Body of pancreas (tissue), 4 donors: ENCODE data around the gene ATXN10. TPM values are rescaled to one million over a fixed set of nuclear protein-coding genes. Genes with fewer than 3 reads are reported as not detected.
"Not testable (repeated sequence)": the region's sequence is repeated elsewhere in the genome, so short reads cannot be mapped to it uniquely, and the experiment has no call there.

Experiments used
- ATAC-seq: fragments of 150-250 bp; one replicate; pipeline ENCODE4 v1.9.1; 2016
- DNase-seq, 4 donors: peaks; one replicate each; pipeline ENCODE4 v3.0.0-alpha.2; 2019
- H3K27ac ChIP-seq, 4 donors: fragments of 200-600 bp; sonication (generic); 1 replicate in 3 of 4; 2 replicates in 1 of 4; pipeline versions ENCODE4 v1.5.1 to v1.6.1; 2016 to 2019; ENCODE audit warnings: mild to moderate bottlenecking in 1 of 4, mixed read lengths in 1 of 4, moderate library complexity in 1 of 4
- H3K27me3 ChIP-seq, 2 donors: fragments of 200-600 bp; sonication (generic); one replicate each; pipeline ENCODE4 v1.6.0; 2016; ENCODE audit warnings: mild to moderate bottlenecking in 1 of 2
- H3K36me3 ChIP-seq, 2 donors: fragments of 200-600 bp; sonication (generic); replicated peaks in 1 of 2; 2 replicates each; pipeline ENCODE4 v1.5.1; 2016; ENCODE audit warnings: low read depth in 2 of 2; ENCODE audit not compliant: insufficient read depth in 1 of 2
- H3K4me1 ChIP-seq: fragments of 200-600 bp; sonication (generic); one replicate; pipeline ENCODE4 v1.6.0; 2016
- H3K4me3 ChIP-seq, 2 donors: fragments of 200-600 bp; sonication (generic); 1 replicate in 1 of 2; 2 replicates in 1 of 2; pipeline ENCODE4 v1.5.1; 2016 to 2019
- H3K9me3 ChIP-seq, 3 donors: fragments of 200-600 bp; sonication (generic); 1 replicate in 2 of 3; 2 replicates in 1 of 3; pipeline ENCODE4 v1.5.1; 2016
- POLR2A ChIP-seq, 3 donors: fragments of 450-650 bp; IDR thresholded peaks; one replicate each; pipeline ENCODE4 v1.6.1; 2016; ENCODE audit warnings: antibody characterized with exemption in 3 of 3, mild to moderate bottlenecking in 2 of 3
- WGBS, 2 donors: methylation state at CpG; one replicate each; pipeline ENCODE4 v1.1.5; 2017; 5-methylcytosine and 5-hydroxymethylcytosine counted together
- intact Hi-C: fragments of 100-400 bp; cut with DNase I; formaldehyde crosslinking; loops from one replicate; pipeline ENCODE4 v1.15.1; 2023
- total RNA-seq, 2 donors: library from RNA; depleted of rRNA; stranded (reverse); fragments of >200 nt; gene quantifications; one replicate each; pipeline ENCODE4 v1.1.0, GENCODE V29; 2016
- TF ChIP-seq, protein P1 (sequence below), 7 experiments: fragments of 450-650 bp in 4 of 7; fragments of 200-600 bp in 3 of 7; sonication (generic) in 3 of 7; IDR thresholded peaks; one replicate each; pipeline ENCODE4 v1.5.1; 2016 to 2019; ENCODE audit warnings: antibody characterized with exemption in 7 of 7

ATXN10 gene
- total RNA-seq, 2 donors from 2014 or later = 61.6 to 69.8 TPM

DNA sequence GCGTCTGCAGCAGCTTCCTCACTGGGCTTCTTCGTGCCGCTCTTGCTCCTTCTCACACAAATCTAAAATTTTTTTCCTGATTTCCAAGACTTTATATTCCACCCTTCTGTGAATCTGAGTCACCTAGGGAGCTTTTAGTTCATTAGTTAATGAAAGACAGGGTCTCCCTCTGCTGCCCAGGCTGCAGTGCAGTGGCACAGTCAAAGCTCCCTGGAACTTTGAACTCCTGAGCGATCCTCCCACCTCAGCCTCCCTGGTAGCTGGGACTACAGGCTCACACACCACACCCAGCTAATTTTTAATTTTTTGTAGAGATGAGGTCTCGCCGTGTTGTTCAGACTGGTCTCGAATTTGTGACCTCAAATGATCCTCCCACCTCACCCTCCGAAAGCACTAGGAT lies 116.9 kb downstream of the ATXN10 start:
- ATAC-seq = no peak
- H3K27me3 ChIP-seq = no peaks in the 10 kb centered on the region
- peaks cover 31% of the 10 kb centered on the region for H3K4me1 ChIP-seq
- no peaks in the 10 kb centered on the region for H3K9me3 ChIP-seq
- no peak for DNase-seq
- no peak overlapping the region for H3K27ac ChIP-seq
- no peaks in the 10 kb centered on the region for H3K36me3 ChIP-seq
- WGBS, 2 donors = 98 to 99% methylated on average over 8 of the region's 8 CpGs
- intact Hi-C loops = no loop called here
- no peak for TF ChIP-seq POLR2A (IDR thresholded peaks at IDR 0.05)
- TF ChIP-seq, protein P1, sequence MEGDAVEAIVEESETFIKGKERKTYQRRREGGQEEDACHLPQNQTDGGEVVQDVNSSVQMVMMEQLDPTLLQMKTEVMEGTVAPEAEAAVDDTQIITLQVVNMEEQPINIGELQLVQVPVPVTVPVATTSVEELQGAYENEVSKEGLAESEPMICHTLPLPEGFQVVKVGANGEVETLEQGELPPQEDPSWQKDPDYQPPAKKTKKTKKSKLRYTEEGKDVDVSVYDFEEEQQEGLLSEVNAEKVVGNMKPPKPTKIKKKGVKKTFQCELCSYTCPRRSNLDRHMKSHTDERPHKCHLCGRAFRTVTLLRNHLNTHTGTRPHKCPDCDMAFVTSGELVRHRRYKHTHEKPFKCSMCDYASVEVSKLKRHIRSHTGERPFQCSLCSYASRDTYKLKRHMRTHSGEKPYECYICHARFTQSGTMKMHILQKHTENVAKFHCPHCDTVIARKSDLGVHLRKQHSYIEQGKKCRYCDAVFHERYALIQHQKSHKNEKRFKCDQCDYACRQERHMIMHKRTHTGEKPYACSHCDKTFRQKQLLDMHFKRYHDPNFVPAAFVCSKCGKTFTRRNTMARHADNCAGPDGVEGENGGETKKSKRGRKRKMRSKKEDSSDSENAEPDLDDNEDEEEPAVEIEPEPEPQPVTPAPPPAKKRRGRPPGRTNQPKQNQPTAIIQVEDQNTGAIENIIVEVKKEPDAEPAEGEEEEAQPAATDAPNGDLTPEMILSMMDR (IDR thresholded peaks at IDR 0.05) = no peak
- H3K4me3 ChIP-seq = no peak overlapping the region

DNA sequence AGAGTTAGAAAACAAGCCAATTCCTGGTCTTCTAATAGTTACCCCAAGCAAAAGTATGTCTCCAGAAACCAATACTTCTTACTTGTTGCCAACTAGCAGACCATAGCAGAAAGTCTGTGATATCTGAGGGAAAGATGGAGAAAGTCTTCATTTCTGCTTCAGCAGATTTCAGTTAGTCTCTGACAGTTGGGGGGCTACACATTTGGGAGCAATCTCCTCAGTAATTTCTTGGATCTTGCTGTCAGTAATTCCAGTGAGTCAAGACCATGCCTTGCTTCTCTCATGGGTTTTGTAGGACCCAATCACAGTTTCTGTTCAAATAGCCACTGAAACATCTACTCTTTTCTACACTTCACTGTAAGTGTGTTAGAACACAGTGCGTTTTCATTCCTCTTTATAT lies 118.8 kb downstream of the ATXN10 start:
- H3K4me3 ChIP-seq = no peak overlapping the region
- H3K36me3 ChIP-seq = no peaks in the 10 kb centered on the region
- WGBS, 2 donors = 97 to 100% methylated on average over 1 of the region's 1 CpG
- ATAC-seq = no peak
- no peak for DNase-seq
- intact Hi-C loops = no loop called here
- no peaks in the 10 kb centered on the region for H3K27me3 ChIP-seq
- no peak overlapping the region for H3K27ac ChIP-seq
- H3K4me1 ChIP-seq = peaks cover 14% of the 10 kb centered on the region
- TF ChIP-seq, protein P1 (IDR thresholded peaks at IDR 0.05) = no peak
- TF ChIP-seq POLR2A (IDR thresholded peaks at IDR 0.05) = no peak
- H3K9me3 ChIP-seq = peaks cover 0 to 1% (median 0%) of the 10 kb centered on the region in 3 donors

DNA sequence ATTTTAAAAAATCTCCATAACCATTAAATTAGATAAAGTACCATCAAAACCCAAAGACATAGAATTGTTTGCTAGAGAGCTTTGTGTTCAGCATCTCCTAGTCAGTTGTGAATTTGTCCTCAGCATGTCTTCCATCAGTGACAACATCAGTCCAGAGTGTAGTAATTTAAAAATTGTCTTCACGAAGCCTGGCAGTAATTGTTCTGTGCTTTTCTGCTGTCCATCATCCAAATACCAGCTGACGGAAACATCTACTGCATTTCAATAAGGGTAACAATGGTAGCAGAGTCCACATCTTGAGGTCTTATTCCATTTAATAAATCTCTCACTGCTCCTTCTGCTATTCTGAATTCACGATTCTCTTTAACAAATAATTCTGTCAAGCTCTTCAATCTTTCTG lies 121.5 kb downstream of the ATXN10 start:
- H3K27me3 ChIP-seq = no peaks in the 10 kb centered on the region

DNA sequence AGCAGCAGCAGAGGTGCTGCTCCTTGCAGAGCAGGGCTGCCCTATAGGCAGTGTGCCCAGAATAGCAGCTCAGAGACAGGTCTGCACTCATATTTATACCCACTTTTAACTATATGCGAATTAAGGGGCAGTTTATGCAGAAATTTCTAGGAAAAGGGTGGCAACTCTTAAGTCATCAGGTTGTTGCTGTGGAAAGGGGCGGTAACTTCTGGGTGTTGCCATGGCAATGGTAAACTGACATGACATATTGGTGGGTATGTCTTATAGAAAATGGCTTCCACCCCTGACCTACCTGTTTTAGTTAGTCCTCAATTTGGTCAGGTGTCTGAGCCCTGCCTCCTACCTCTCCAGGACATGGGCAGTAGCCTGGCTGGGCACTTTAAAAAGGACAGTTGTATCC lies 122.3 kb downstream of the ATXN10 start:
- H3K9me3 ChIP-seq = peaks cover 0 to 13% (median 0%) of the 10 kb centered on the region in 3 donors
- H3K27ac ChIP-seq = no peak overlapping the region
- H3K4me1 ChIP-seq = no peaks in the 10 kb centered on the region
- TF ChIP-seq, protein P1 (IDR thresholded peaks at IDR 0.05) = no peak
- no peak for TF ChIP-seq POLR2A (IDR thresholded peaks at IDR 0.05)
- no peaks in the 10 kb centered on the region for H3K27me3 ChIP-seq
- ATAC-seq (no peak), DNase-seq (no peak)
- H3K36me3 ChIP-seq = no peaks in the 10 kb centered on the region
- 97 to 100% methylated on average over 2 of the region's 2 CpGs for WGBS, 2 donors
- intact Hi-C loops = no loop called here
- H3K4me3 ChIP-seq = no peak overlapping the region

More for the DNA sequence above, 121.5 kb downstream of the ATXN10 start:
- peaks cover 0 to 13% (median 0%) of the 10 kb centered on the region in 3 donors for H3K9me3 ChIP-seq
- ATAC-seq (no peak), DNase-seq (no peak)
- no peaks in the 10 kb centered on the region for H3K36me3 ChIP-seq
- intact Hi-C loops = no loop called here
- TF ChIP-seq, protein P1 (IDR thresholded peaks at IDR 0.05) = no peak
- TF ChIP-seq POLR2A (IDR thresholded peaks at IDR 0.05) = no peak
- no peak overlapping the region for H3K27ac ChIP-seq
- no peak overlapping the region for H3K4me3 ChIP-seq
- H3K4me1 ChIP-seq = no peaks in the 10 kb centered on the region
- WGBS, 2 donors = 92 to 98% methylated on average over 3 of the region's 3 CpGs

DNA sequence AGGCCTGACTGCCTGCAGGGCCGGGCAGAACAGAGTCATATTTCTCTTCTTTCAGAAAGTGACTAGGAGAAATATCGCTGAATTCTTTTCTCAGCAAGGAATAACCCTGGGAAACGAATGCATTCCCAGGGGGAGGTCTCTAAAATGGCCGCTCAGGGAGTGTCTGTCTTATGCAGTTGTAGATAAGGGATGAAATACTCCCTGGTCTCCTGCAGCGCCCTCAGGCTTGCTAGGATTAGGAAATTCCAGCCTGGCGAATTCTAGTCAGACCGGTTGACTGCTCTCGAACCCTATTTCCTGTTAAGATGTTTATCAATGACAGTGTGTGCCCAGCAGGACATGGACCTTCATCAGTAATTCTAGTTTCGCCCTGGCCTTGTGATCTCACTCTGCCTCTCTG lies 124.4 kb downstream of the ATXN10 start:
- WGBS, 2 donors = 95 to 96% methylated on average over 9 of the region's 9 CpGs
- H3K36me3 ChIP-seq, H3K27ac ChIP-seq, intact Hi-C loops, DNase-seq, H3K4me3 ChIP-seq, H3K27me3 ChIP-seq, ATAC-seq, H3K4me1 ChIP-seq: not testable (repeated sequence)
- peaks cover 0 to 13% (median 0%) of the 10 kb centered on the region in 3 donors for H3K9me3 ChIP-seq
